ENCODE measurements around the gene SORCS2.

SORCS2 gene

DNA sequence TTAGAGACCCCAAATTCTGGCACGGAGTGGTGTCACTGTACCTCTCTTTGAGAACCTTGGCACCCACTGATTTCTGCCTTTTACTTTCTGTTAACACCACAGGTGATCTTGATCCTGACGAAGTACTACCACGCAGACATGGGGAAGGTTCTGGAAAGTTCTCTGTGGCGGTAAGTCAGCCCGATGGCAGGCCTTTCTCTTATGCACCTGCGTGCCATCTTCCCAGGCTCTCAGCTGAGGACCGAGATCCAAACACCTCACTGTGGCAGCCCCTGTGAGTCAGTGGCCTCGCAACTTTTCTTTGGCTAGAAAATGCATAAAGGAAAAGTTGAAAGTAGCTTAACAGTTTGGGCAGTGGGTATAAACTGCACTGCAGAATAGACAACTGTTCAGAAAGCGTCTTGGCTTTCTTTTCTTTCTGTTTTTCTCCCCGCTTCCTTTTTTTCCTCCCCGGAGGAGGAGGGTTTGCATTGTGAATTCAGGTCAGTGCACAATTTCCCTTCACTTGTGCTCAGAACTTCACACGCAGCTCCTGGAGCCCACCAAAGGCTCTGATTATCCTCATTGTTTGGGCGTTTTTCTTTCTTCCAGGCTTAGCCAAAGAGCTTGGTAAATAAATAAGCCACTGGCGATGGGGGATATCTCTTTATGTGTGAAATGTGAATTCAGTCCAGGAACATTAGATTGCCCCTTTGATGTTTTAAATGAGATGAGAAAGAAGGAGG is 204.0 kb downstream of the SORCS2 start:
- TF ChIP-seq, protein P1, sequence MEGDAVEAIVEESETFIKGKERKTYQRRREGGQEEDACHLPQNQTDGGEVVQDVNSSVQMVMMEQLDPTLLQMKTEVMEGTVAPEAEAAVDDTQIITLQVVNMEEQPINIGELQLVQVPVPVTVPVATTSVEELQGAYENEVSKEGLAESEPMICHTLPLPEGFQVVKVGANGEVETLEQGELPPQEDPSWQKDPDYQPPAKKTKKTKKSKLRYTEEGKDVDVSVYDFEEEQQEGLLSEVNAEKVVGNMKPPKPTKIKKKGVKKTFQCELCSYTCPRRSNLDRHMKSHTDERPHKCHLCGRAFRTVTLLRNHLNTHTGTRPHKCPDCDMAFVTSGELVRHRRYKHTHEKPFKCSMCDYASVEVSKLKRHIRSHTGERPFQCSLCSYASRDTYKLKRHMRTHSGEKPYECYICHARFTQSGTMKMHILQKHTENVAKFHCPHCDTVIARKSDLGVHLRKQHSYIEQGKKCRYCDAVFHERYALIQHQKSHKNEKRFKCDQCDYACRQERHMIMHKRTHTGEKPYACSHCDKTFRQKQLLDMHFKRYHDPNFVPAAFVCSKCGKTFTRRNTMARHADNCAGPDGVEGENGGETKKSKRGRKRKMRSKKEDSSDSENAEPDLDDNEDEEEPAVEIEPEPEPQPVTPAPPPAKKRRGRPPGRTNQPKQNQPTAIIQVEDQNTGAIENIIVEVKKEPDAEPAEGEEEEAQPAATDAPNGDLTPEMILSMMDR (IDR thresholded peaks at IDR 0.05; ENCODE audit: low read depth, low read length), result no peak
- DNase-seq (ENCODE audit: extremely low read depth, low read depth), result no peak

DNA sequence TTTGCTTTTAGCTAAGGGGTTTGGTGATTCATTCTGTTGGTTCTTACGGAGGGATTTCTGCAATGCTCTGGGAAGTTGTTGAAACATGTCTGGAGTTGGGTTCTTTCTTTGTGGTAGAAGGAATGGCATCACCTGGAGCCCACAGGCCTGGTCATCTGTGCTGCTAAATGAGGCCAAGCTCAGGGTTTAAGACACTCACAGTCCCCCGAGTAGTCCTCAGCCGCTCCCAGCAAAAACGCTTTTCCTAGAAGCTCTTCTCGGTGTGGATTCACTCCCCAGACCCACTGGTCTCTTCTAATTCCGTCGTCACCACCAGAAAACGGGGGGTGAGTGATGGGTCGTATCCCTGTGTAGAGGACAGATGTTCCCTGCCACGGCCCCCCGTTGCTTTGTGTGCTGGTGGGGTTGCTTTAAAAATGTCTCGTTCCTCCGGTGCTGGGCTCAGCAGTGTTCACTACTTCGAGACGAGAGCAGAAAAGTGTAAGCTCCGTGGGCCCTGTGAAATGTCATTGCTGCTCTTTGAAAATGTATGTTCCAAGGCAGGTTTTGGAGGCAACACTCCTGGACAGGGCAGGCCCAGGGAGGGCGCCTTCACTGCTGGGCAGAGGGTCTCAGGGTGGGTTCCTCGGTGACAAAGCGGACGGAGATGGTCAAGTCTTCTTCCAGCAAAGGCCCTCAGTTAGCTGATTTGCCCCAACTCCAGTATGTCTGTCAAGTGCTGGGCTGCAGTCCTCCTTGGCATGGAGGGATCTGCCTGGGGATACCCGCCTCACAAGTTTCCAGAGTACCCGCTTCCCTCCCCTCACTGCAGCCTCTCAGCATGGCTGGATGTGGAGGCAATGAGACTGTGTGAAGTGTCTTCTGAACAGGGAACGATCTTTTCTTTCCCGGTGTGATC is 205.1 kb downstream of the SORCS2 start:
- TF ChIP-seq, protein P1 (IDR thresholded peaks at IDR 0.05; ENCODE audit: low read depth, low read length), result no peak
- DNase-seq (ENCODE audit: extremely low read depth, low read depth), result no peak

DNA sequence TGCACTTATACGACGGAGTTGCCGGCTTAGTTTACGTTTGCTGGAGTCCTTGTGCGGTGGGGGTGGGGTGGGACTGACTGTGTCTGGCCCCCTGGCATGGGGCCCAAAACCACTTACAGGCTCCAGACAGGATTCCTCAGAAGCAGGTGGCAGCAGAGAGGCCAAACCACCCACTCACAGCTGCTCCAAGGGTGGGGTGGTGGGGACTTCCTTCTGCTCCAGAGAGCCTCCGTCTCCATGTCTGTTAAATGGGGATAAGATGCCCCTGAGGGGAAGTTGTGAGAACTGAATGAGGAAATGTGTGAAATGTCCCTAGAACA is 205.7 kb downstream of the SORCS2 start:
- TF ChIP-seq, protein P1 (IDR thresholded peaks at IDR 0.05; ENCODE audit: low read depth, low read length), result no peak
- DNase-seq (ENCODE audit: extremely low read depth, low read depth), result no peak

DNA sequence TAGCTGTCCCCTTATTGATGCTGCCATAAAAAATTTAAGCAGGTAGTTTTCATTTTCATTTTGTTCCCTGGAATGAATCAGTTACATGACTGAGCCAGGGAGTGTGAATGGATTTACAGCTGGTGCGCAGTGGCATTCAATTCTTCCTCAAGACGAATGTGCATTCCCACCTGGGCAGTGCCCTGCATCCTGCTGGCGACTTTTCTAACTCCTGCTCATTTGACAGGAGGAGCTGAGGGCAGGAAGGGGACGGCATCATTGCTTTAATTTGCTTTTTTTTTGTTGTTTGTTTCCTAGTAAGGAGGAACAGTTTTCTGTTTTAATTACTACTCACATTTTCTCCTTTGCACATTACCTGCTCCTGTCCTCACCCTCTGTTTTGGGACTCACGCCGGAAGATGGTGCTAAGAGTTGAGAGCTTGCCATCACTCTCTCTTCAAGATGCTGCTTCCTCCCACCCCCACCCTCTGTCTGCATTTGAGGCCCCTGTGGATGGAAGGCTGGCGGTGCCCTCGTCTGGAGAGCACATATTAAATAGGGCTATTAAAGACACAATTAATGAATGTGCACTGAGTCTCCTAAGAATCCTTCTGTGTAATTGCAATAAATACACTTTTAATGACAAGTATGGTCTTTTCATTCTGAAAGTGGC is 206.6 kb downstream of the SORCS2 start:
- TF ChIP-seq, protein P1 (IDR thresholded peaks at IDR 0.05; ENCODE audit: low read depth, low read length), result no peak
- no peak for DNase-seq (ENCODE audit: extremely low read depth, low read depth)

DNA sequence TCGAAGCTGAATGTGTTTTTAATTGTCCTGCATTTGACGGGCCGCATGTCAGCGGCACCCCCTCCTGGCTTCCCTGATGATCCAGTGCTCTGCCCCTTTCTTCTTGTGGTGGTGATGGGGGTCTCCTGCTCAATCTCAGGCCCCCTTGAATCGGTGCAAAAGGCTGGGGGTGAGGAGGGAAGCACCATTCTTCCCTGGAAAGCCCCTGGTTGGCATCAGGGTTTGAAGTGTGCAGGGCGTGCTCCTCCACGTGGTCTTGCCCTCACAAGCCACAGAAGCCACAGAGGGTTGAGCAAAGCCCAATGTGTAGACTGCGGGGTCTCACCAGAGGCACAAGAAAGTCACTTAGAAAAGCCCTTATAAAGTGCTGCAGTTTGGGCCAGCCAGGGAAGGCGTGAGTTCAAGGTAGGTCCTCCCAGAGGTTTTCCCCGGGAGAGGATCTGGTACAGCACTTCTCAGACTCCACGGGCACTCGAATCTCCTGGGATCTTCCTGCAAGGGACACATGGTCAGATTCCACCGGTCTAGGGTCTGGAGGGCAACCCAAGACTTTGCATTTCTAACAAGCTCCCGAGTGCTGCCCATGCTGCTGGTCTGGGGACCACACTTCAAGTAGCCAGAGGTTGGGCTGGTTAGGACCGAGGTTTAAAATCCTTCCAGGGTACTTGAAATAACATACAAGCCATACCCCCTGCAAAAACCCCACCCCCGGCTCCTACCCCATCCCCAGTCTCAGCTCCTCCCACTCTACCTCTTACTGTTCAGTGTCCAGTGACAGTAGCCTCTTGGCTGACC is 207.3 kb downstream of the SORCS2 start:
- DNase-seq (ENCODE audit: extremely low read depth, low read depth), result no peak
- TF ChIP-seq, protein P1 (IDR thresholded peaks at IDR 0.05; ENCODE audit: low read depth, low read length), result no peak

DNA sequence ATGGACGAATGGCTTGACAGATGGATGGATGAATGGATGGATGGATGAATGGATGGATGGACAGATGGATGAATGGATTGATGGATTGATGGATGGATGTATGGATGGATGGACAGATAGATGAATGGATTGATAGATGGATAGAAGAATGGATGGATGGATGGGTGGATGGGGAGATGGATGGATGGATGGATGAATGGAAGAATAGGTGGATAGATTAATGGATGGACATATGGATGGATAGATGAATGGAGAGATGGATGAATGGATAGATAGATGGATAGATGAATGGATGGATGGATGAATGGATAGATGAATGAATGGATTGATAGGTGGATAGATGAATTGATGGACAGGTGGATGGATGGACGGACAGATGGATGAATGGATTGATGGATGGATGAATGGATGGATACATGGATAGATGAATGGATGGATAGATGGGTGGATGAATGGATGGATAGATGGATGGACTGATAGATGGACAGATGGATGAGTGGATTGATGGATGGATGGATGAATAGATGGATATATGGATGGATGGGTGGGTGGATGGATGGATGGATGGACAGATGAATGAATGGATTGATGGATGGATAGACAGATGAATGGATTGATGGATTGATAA is 208.4 kb downstream of the SORCS2 start:
- TF ChIP-seq, protein P1 (IDR thresholded peaks at IDR 0.05; ENCODE audit: low read depth, low read length), result no peak
- no peak for DNase-seq (ENCODE audit: extremely low read depth, low read depth)

Measured in AG09319 (cell line).